Pulmonary artery endothelial cell (primary cell): ENCODE data around the gene CARMIL1. TPM values are rescaled to one million over a fixed set of nuclear protein-coding genes. Genes with fewer than 3 reads are reported as not detected.

Experiments used
- DNase-seq: peaks from one replicate; pipeline ENCODE4 v3.0.0-alpha.2; 2011; ENCODE audit warnings: low read depth, low spot score
- total RNA-seq: library from RNA; depleted of rRNA; stranded (reverse); fragments of >200 nt; gene quantifications from 2 replicates; pipeline ENCODE4 v1.2.3, GENCODE V29; 2014

Gene CARMIL1
- total RNA-seq, 1 donor from 2014 or later, result 6.1 TPM

- no peak for DNase-seq
Measured at GRCh38 chr6:25608558-25609174, 329.5 kb downstream of the CARMIL1 start.

DNA sequence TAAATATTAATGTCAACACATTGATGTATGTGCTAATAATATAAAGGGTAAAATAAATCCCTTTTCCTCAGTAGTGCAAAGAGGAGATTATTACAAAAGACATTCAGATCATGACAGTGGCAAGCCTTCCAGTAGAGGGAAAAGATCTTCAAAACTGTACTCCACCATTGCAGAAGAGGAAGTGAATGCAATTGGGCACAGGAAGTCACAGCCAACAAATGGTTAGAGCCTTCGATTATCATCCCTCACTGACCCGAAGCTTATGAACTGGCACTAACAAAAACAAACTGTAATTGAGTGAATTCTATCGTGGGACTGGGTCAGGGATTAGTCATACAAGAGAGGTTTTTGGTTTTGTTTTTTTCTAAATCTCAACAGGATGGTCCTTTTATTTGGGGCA lies 333.5 kb downstream of the CARMIL1 start:
- DNase-seq, result no peak

DNA sequence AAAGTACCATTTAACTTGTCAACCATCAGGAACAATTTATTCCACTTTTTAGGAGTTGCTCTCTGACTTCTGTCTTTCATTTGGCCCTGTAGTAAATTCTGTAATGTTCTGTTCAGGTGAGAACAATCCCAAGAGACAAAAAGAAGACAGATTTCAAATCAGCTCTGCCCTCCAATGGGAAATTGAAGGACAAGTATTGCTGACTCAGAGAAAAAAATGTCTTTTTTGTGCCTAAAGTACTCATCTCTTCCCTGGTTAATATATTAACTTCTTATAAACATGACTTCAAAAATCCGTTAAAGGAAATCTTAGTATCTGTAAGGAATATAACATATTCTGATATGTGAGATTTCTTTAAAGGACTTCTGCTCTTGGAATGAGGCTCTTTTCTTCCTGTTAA lies 334.2 kb downstream of the CARMIL1 start:
- DNase-seq, result no peak

DNA sequence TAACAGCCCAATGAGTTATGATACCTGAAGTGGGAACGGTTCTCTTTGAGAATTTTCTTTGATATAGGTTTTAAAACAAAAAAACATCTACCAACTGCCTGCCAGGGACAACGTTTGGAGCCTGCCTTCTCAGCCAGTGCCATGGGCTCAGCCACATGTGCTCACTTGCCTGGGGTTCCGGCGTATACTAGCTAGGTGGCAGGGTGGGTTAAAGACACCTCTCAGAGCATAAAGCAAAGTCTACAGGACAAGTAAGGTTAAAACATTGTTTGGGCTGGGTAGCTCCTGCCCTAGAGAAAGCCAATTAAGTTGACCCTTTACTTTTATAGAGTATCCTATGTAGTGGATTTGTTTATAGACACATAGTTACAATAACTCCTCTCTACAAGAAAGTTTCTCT lies 334.9 kb downstream of the CARMIL1 start:
- no peak for DNase-seq

GRCh38 chr6:25615471-25615870 lies 336.3 kb downstream of the CARMIL1 start:
- DNase-seq, result no peak

GRCh38 chr6:25617997-25618396 lies 338.8 kb downstream of the CARMIL1 start:
- no peak for DNase-seq

DNA sequence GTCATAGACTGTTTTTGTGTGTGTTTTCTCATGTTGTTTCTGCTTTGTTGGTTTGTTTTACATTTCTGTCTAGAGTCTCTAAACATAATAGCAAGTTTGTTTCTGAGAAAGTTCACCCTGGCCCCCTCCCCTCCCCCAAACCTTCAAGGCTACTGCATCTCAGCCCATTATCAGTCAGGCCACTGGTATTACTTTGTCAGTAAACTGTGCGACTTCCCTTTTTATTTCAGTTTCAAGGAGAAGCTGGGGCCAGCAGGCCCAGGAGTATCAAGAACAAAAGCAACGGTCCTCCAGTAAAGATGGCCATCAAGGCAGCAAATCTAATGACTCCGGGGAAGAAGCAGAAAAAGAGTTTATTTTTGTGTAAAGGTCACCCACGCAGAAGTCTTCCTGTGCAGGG lies 340.0 kb downstream of the CARMIL1 start:
- DNase-seq, result no peak

DNA sequence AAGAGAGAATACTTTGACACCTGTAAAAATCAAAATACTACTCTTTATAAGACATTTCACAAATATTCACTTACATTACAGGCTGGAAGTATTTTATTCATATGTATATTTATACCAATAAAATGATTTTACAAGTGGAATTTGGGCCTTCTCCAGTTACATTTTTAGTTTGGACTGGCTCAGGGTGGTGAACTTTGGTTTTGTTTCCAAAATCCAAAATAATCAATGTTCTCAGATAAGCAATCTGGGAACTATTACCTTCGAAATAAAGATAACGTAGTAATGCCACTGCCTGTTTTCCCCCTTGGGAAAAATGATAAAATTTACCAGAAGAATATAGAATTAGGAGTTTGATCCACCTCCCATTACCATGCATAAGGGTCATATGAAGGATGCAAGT lies 341.2 kb downstream of the CARMIL1 start:
- no peak for DNase-seq

- DNase-seq, result no peak
Measured at GRCh38 chr6:25623065-25623464, 343.9 kb downstream of the CARMIL1 start.

DNA sequence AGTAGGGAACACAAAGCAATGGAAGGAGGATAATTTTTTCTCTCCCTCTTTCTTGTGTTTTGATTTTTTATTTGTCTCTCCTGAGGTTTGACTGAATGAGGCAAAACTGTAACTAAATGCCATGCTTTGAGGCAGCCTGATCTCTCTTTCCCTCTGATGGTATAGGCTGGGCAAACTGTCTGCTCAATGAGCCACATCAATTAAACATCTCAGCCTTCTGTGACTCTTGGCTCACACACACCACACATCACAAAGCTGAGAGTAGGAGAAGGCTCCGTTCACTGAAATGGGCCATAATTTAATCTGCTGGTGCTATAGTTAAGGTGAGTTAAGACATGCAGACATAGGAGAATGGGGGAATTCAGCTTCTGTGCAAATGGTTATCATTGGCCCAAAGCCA lies 344.7 kb downstream of the CARMIL1 start:
- DNase-seq, result no peak

DNA sequence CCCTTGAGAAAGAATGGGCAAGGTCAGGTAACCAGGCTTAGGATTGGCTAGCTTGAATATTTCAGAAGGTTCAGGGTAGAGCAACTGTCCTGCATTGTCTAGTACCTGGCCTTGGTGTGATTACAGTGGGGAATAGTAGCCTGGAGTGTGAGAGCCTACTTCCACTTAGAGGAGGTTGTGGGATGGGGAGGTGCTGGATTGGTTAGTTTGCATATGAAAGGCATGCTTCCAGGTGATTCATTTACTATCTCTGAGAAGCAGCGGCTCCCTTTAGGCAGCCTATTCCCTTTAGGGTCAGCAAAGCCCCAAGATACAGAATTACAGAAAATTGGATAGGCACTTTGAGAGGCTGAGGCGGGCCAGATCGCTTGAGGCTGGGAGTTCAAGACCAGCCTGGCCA lies 347.8 kb downstream of the CARMIL1 start:
- DNase-seq, result no peak

GRCh38 chr6:25628471-25629197 lies 349.5 kb downstream of the CARMIL1 start:
- no peak for DNase-seq

GRCh38 chr6:25629198-25629576 lies 350.0 kb downstream of the CARMIL1 start:
- no peak for DNase-seq

- no peak for DNase-seq
Measured at GRCh38 chr6:25630508-25631278, 351.5 kb downstream of the CARMIL1 start.

GRCh38 chr6:25635886-25636317 lies 356.7 kb downstream of the CARMIL1 start:
- no peak for DNase-seq

DNA sequence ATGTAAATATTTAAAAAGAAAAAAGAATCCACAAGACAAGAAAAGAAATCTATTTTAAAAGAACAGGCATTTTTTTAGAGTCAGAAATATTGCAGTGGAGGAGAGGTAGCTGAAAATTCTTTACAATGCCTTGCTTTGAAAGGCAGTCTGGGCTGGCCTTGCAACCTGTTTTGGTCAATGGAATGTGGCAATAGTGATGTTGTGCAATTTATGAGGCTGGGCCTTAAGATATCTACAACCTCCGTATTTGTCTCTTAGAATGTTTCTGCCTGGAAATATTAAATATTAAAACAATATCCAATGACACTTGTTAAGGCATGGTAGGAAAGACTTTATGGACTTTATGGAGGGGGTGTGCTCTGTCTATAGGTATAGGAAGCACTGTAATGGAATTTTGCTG lies 358.0 kb downstream of the CARMIL1 start:
- no peak for DNase-seq

GRCh38 chr6:25637960-25638434 lies 358.8 kb downstream of the CARMIL1 start:
- no peak for DNase-seq

GRCh38 chr6:25639653-25640052 lies 360.5 kb downstream of the CARMIL1 start:
- no peak for DNase-seq

DNA sequence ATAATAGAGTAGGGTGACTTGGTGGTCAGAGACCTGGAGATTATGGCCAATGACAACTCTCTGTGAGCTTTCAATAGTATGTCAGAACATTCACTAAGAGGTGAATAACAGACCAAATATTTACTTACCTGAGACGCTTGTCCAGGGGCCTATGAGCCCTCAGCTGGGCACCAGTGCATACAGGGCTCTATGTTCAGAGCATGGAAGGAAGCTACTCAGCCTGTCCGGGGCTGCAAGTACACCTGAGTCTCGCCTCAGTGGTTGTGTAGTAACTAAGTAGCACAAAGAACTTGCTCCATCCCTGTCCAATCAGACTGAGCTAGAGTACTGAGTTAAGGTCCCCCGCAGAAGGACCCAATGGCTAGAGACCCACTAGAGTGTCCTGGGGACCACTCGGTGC lies 361.3 kb downstream of the CARMIL1 start:
- DNase-seq, result no peak

GRCh38 chr6:25640891-25641290 lies 361.7 kb downstream of the CARMIL1 start:
- no peak for DNase-seq

DNA sequence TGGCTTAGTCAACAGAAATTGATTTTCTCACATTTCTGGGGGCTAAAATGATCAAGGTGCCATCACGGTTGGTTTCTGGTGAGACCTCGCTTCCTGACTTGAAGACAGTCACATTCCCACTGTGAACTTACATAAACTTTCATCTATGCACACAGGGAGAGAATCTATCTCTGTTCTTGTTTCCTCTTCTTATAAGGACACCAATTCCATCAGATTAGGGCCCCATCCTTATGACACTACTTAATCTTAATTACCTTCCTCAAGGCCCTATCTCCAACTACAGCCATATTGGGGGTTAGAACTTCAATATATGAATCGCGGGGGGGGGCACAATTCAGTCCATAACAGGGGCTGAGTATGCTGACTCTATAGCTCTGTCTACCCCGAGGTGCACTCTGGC lies 362.2 kb downstream of the CARMIL1 start:
- no peak for DNase-seq

DNA sequence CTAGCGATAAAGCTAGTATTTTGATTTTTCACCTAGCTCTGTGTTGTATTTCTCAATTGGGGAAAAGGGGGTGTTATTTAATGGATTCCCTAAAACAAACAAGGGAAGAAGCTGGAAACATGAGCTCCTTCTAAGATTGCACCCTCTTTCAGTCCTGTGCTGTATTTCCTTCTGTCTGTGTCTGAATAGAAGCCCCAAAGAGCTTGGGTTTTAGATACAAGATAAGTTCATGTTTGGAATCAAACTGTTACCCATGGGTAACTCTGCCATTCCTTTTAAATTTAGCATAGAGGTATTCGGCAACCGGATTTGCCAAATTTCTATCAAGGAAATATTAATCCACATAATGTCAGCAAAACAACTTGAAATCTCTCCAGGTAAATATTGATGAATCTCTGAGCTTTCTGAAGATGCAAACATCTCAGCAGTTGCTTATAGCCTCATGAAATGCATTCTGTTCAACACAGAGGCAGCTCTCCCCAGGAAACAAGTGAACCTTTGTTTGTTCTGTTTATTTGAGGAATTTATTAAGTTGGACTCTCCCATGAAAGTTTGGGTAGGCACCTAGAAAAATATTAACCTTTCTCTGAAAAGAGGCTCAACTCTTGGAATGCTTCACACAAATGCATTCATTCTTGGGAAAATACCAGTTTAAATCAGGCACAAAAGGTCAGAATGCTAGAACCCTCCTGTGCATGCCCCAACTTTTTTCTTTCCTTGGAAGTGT lies 362.9 kb downstream of the CARMIL1 start:
- no peak for DNase-seq
